Measurements from ENCODE around the gene PRKAA1.

PRKAA1 gene

DNA sequence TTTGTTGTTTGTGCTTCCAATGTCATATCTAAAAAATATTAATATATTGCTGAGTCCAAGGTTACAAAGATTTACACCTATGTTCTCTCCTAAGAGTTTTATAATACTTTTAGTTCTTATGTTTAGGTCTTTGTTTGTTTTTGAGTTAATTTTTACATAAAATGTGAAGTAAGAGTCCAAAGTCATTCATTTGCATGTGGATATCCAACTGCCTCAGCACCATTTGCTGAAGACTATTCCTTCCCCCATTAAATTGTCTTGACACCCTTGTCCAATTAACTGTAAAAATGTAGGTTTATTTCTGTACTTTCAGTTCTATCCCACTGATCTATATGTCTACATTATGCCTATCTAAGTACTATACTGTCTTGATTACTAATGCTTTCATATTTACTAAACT lies 78.1 kb downstream of the PRKAA1 start:
- Histone ChIP-seq H3K36me3 (ENCODE audit: low read length) (peaks cover 16% of the 10 kb centered on the region), H3K9me3 (ENCODE audit: insufficient read depth, low read length) (no peaks in the 10 kb centered on the region), H3K79me2 (ENCODE audit: insufficient read depth, low read length) (no peaks in the 10 kb centered on the region), H2AFZ (ENCODE audit: low read depth, low read length, severe bottlenecking) (no peak overlapping the region), H4K20me1 (ENCODE audit: low read depth, low read length) (no peaks in the 10 kb centered on the region), H3K9ac (ENCODE audit: low read length) (no peak overlapping the region), H3K27me3 (ENCODE audit: low read length) (no peaks in the 10 kb centered on the region), H3K4me2 (ENCODE audit: low read depth, low read length, poor library complexity, severe bottlenecking) (no peak overlapping the region), H3K27ac (ENCODE audit: low read depth, low read length) (no peak overlapping the region), H3F3A (ENCODE audit: insufficient read depth) (no peaks in the 10 kb centered on the region), H3K4me3 (ENCODE audit: insufficient read depth, low read length, poor library complexity, severe bottlenecking) (no peak overlapping the region), H3K9me2 (replicated peaks; ENCODE audit: insufficient read depth, low read length) (no peaks in the 10 kb centered on the region)
- TF ChIP-seq, protein P1, sequence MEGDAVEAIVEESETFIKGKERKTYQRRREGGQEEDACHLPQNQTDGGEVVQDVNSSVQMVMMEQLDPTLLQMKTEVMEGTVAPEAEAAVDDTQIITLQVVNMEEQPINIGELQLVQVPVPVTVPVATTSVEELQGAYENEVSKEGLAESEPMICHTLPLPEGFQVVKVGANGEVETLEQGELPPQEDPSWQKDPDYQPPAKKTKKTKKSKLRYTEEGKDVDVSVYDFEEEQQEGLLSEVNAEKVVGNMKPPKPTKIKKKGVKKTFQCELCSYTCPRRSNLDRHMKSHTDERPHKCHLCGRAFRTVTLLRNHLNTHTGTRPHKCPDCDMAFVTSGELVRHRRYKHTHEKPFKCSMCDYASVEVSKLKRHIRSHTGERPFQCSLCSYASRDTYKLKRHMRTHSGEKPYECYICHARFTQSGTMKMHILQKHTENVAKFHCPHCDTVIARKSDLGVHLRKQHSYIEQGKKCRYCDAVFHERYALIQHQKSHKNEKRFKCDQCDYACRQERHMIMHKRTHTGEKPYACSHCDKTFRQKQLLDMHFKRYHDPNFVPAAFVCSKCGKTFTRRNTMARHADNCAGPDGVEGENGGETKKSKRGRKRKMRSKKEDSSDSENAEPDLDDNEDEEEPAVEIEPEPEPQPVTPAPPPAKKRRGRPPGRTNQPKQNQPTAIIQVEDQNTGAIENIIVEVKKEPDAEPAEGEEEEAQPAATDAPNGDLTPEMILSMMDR (IDR thresholded peaks at IDR 0.05; ENCODE audit: insufficient read depth, low read length, poor library complexity, severe bottlenecking): no peak
- TF ChIP-seq EZH2phosphoT487 (conservative IDR thresholded peaks at IDR 0.05; ENCODE audit: low read length): no peak

DNA sequence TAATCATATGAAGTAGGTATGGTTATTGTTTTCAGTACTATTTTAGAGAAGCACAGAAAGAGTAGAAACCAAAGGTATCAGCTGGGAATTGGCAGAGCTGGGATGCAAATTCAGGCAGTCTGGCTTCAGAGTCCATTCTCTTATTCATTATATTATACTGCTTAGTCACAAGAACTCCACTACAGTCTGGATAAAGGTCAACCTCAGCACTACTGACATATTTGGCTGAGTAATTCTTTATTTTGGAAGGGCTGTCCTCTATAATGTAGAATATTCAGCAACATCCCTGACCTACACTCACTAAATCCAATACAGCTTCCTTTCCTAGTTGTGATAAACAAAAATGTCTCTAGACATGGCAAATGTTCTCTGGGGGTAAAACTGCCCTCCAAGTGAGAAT lies 80.9 kb downstream of the PRKAA1 start:
- H3K9ac ChIP-seq (ENCODE audit: low read length): no peak overlapping the region
- H3K4me3 ChIP-seq (ENCODE audit: insufficient read depth, low read length, poor library complexity, severe bottlenecking): no peak overlapping the region
- H3K9me3 ChIP-seq (ENCODE audit: insufficient read depth, low read length): no peaks in the 10 kb centered on the region
- no peaks in the 10 kb centered on the region for H3K9me2 ChIP-seq (replicated peaks; ENCODE audit: insufficient read depth, low read length)
- no peaks in the 10 kb centered on the region for H4K20me1 ChIP-seq (ENCODE audit: low read depth, low read length)
- H3K27me3 ChIP-seq (ENCODE audit: low read length): no peaks in the 10 kb centered on the region
- no peak overlapping the region for H3K4me2 ChIP-seq (ENCODE audit: low read depth, low read length, poor library complexity, severe bottlenecking)
- H3K36me3 ChIP-seq (ENCODE audit: low read length): peaks cover 10% of the 10 kb centered on the region
- no peak overlapping the region for H3K27ac ChIP-seq (ENCODE audit: low read depth, low read length)
- peaks cover 2% of the 10 kb centered on the region; the same call in 1 of the 2 replicates for H3F3A ChIP-seq (ENCODE audit: insufficient read depth)
- TF ChIP-seq EZH2phosphoT487 (conservative IDR thresholded peaks at IDR 0.05; ENCODE audit: low read length): no peak
- TF ChIP-seq, protein P1 (IDR thresholded peaks at IDR 0.05; ENCODE audit: insufficient read depth, low read length, poor library complexity, severe bottlenecking): no peak
- H2AFZ ChIP-seq (ENCODE audit: low read depth, low read length, severe bottlenecking): no peak overlapping the region
- no peaks in the 10 kb centered on the region for H3K79me2 ChIP-seq (ENCODE audit: insufficient read depth, low read length)

DNA sequence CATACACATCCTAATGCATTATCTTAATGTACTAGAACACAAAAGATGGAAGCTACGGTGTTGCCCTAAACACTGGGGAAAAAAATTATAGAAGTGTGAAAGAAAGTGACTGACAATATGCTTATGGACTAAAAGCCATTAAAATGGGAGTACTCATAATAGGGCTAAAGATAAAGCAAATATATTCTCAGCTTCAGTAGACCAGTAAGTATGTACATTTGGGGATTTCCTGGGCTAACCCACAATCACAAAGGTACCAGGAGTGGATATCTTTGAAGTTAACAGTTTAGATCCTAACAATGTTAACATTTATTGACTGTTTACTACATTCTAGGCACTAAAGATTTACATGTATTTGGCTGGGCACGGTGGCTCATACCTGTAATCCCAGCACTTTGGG lies 81.6 kb downstream of the PRKAA1 start:
- no peak for TF ChIP-seq EZH2phosphoT487 (conservative IDR thresholded peaks at IDR 0.05; ENCODE audit: low read length)
- TF ChIP-seq, protein P1 (IDR thresholded peaks at IDR 0.05; ENCODE audit: insufficient read depth, low read length, poor library complexity, severe bottlenecking): no peak
- H3K27ac ChIP-seq (ENCODE audit: low read depth, low read length): no peak overlapping the region
- no peak overlapping the region for H3K9ac ChIP-seq (ENCODE audit: low read length)
- H3K9me3 ChIP-seq (ENCODE audit: insufficient read depth, low read length): no peaks in the 10 kb centered on the region
- no peaks in the 10 kb centered on the region for H3K79me2 ChIP-seq (ENCODE audit: insufficient read depth, low read length)
- H3K4me3 ChIP-seq (ENCODE audit: insufficient read depth, low read length, poor library complexity, severe bottlenecking): no peak overlapping the region
- H4K20me1 ChIP-seq (ENCODE audit: low read depth, low read length): no peaks in the 10 kb centered on the region
- H3K4me2 ChIP-seq (ENCODE audit: low read depth, low read length, poor library complexity, severe bottlenecking): no peak overlapping the region
- peaks cover 10% of the 10 kb centered on the region for H3K36me3 ChIP-seq (ENCODE audit: low read length)
- peaks cover 2% of the 10 kb centered on the region; the same call in 1 of the 2 replicates for H3F3A ChIP-seq (ENCODE audit: insufficient read depth)
- H3K9me2 ChIP-seq (replicated peaks; ENCODE audit: insufficient read depth, low read length): no peaks in the 10 kb centered on the region
- H3K27me3 ChIP-seq (ENCODE audit: low read length): no peaks in the 10 kb centered on the region
- H2AFZ ChIP-seq (ENCODE audit: low read depth, low read length, severe bottlenecking): no peak overlapping the region

Measured in SU-DHL-6 (cell line).